HepG2 (cell line): ENCODE data around the gene TIMM23. TPM values are rescaled to one million over a fixed set of nuclear protein-coding genes. Genes with fewer than 3 reads are reported as not detected.
A peak's percentile ranks its signal among the peaks of the same experiment; 100 is the strongest.

Experiments
- AKAP8 ChIP-seq: sonication (generic); formaldehyde crosslinking; IDR thresholded peaks from 2 replicates; pipeline ENCODE4 v1.5.1; 2020; ENCODE audit warnings: mild to moderate bottlenecking, missing genetic modification reagents
- BORCS8-MEF2B ChIP-seq: sonication (generic); formaldehyde crosslinking; IDR thresholded peaks from 2 replicates; pipeline ENCODE4 v1.8.0; 2022; ENCODE audit warnings: mild to moderate bottlenecking, missing genetic modification reagents
- FOXJ3 ChIP-seq: sonication (generic); formaldehyde crosslinking; IDR thresholded peaks from 2 replicates; pipeline ENCODE4 v1.4.0; 2020; ENCODE audit warnings: missing genetic modification reagents, mild to moderate bottlenecking, borderline replicate concordance
- GFI1 ChIP-seq: sonication (generic); formaldehyde crosslinking; IDR thresholded peaks from 2 replicates; pipeline ENCODE4 v1.5.0; 2020; ENCODE audit warnings: missing genetic modification reagents, mild to moderate bottlenecking, borderline replicate concordance
- HCFC1 ChIP-seq: fragments of 150-350 bp; IDR thresholded peaks from 2 replicates; pipeline ENCODE4 v1.6.1; 2014; ENCODE audit warnings: low read depth, low read length
- HDAC6 ChIP-seq: fragments of 200-600 bp; sonication (generic); IDR thresholded peaks from 2 replicates; pipeline ENCODE4 v1.7.0; 2017; ENCODE audit warnings: mild to moderate bottlenecking, antibody characterized with exemption, low read length, low read depth
- HNF4G ChIP-seq, 2 experiments: sonication (generic) in 1 of 2; formaldehyde crosslinking in 1 of 2; IDR thresholded peaks; 2 replicates each; pipeline versions ENCODE4 v1.4.0 to v1.6.1; 2011 to 2020; ENCODE audit warnings: borderline replicate concordance in 2 of 2, low read depth in 2 of 2, mild to moderate bottlenecking in 2 of 2, low read length in 1 of 2, missing genetic modification reagents in 1 of 2, moderate library complexity in 1 of 2
- MYC ChIP-seq: sonication (generic); formaldehyde crosslinking; IDR thresholded peaks from 2 replicates; pipeline ENCODE4 v1.9.0; 2021; ENCODE audit warnings: missing genetic modification reagents, borderline replicate concordance
- NCOA2 ChIP-seq: sonication (generic); formaldehyde crosslinking; IDR thresholded peaks from 2 replicates; pipeline ENCODE4 v1.8.0; 2022; ENCODE audit warnings: inconsistent platforms
- NFIC ChIP-seq: IDR thresholded peaks from 2 replicates; pipeline ENCODE4 v1.6.1; 2012; ENCODE audit warnings: mild to moderate bottlenecking, low read length, inconsistent platforms
- NFKB2 ChIP-seq: sonication (generic); formaldehyde crosslinking; IDR thresholded peaks from 2 replicates; pipeline ENCODE4 v1.4.0; 2020; ENCODE audit warnings: missing genetic modification reagents, borderline replicate concordance
- POLR2AphosphoS5 ChIP-seq: IDR thresholded peaks from 2 replicates; pipeline ENCODE4 v1.6.1; 2012; ENCODE audit warnings: low read depth, low read length
- RXRA ChIP-seq: sonication (generic); formaldehyde crosslinking; IDR thresholded peaks from 2 replicates; pipeline ENCODE4 v1.5.1; 2020; ENCODE audit warnings: missing genetic modification reagents
- SOX13 ChIP-seq, 3 experiments: fragments of 450-650 bp in 1 of 3; sonication (generic) in 1 of 3; formaldehyde crosslinking in 1 of 3; IDR thresholded peaks in 2 of 3; conservative IDR thresholded peaks in 1 of 3; 2 replicates each; pipeline versions ENCODE4 v1.5.0 to v1.6.1; 2016 to 2020; ENCODE audit warnings: antibody characterized with exemption in 1 of 3, mild to moderate bottlenecking in 1 of 3, missing compliant biosample characterization in 1 of 3, missing genetic modification reagents in 1 of 3, moderate library complexity in 1 of 3
- SRF ChIP-seq: IDR thresholded peaks from 2 replicates; pipeline ENCODE4 v1.6.1; 2011; ENCODE audit warnings: mild to moderate bottlenecking, low read depth, low read length, moderate library complexity
- XRCC5 ChIP-seq: fragments of 200-400 bp; formaldehyde crosslinking; optimal IDR thresholded peaks from 2 replicates; pipeline ENCODE3; 2017; ENCODE audit warnings: mild to moderate bottlenecking, low read length
- YEATS2 ChIP-seq: sonication (generic); formaldehyde crosslinking; IDR thresholded peaks from 2 replicates; pipeline ENCODE4 v1.4.0; 2020; ENCODE audit warnings: missing genetic modification reagents, borderline replicate concordance
- ZBTB8A ChIP-seq: sonication (generic); formaldehyde crosslinking; IDR thresholded peaks from 2 replicates; pipeline ENCODE4 v1.4.0; 2020; ENCODE audit warnings: mild to moderate bottlenecking, low read depth, missing genetic modification reagents, borderline replicate concordance
- ZNF12 ChIP-seq: sonication (generic); formaldehyde crosslinking; IDR thresholded peaks from 2 replicates; pipeline ENCODE4 v1.5.0; 2020; ENCODE audit warnings: missing genetic modification reagents
- ZNF20 ChIP-seq: sonication (generic); formaldehyde crosslinking; IDR thresholded peaks from 2 replicates; pipeline ENCODE4 v1.4.0; 2020; ENCODE audit warnings: mild to moderate bottlenecking, moderate library complexity, missing genetic modification reagents
- ZNF44 ChIP-seq: sonication (generic); formaldehyde crosslinking; IDR thresholded peaks from 2 replicates; pipeline ENCODE4 v1.5.1; 2020; ENCODE audit warnings: mild to moderate bottlenecking, missing genetic modification reagents
- ZNF562 ChIP-seq: sonication (generic); formaldehyde crosslinking; IDR thresholded peaks from 2 replicates; pipeline ENCODE4 v1.8.0; 2022; ENCODE audit warnings: missing genetic modification reagents, borderline replicate concordance
- ZNF567 ChIP-seq: sonication (generic); formaldehyde crosslinking; IDR thresholded peaks from 2 replicates; pipeline ENCODE4 v1.8.1; 2023; ENCODE audit warnings: mild to moderate bottlenecking, missing genetic modification reagents, borderline replicate concordance
- ZNF607 ChIP-seq: sonication (generic); formaldehyde crosslinking; IDR thresholded peaks from 2 replicates; pipeline ENCODE4 v1.5.1; 2020; ENCODE audit warnings: missing genetic modification reagents, mild to moderate bottlenecking, borderline replicate concordance
- ZNF644 ChIP-seq: IDR thresholded peaks from 2 replicates; pipeline ENCODE4 v1.6.1; 2016; ENCODE audit warnings: low read depth
- ZSCAN29 ChIP-seq: sonication (generic); formaldehyde crosslinking; conservative IDR thresholded peaks from 2 replicates; pipeline ENCODE4 v1.4.0; 2020; ENCODE audit warnings: mild to moderate bottlenecking, missing genetic modification reagents
- ZSCAN9 ChIP-seq: IDR thresholded peaks from 2 replicates; pipeline ENCODE4 v1.6.1; 2016; ENCODE audit warnings: borderline replicate concordance
- polyA plus RNA-seq, 8 experiments: library from polyadenylated mRNA; depleted of rRNA in 3 of 8; stranded (reverse) in 7 of 8; unstranded in 1 of 8; fragments of >200 nt; fragmentation: Illumina TruSeq in 4 of 8; extraction: Trizol in 4 of 8; gene quantifications; 2 replicates each; pipeline versions ENCODE4 v1.2.1 to v1.2.3, GENCODE V29; 2011 to 2016; ENCODE audit warnings: low read depth in 4 of 8, missing spikeins in 1 of 8, mixed read lengths in 1 of 8; ENCODE audit not compliant: insufficient read depth in 1 of 8
- total RNA-seq, 5 experiments: library from RNA; depleted of rRNA; stranded (reverse); fragments of >200 nt; fragmentation: Illumina TruSeq; extraction: Trizol; gene quantifications; 2 replicates each; pipeline ENCODE4 v1.2.3, GENCODE V29; 2016; ENCODE audit warnings: low read depth in 1 of 5
- TF ChIP-seq, protein P1 (sequence below): sonication (generic); formaldehyde crosslinking; IDR thresholded peaks from 2 replicates; pipeline ENCODE4 v1.4.0; 2020; ENCODE audit warnings: missing genetic modification reagents

TIMM23 gene
- total and polyA plus RNA-seq, 2 of the 13 experiments (the other 11 are each of a cell fraction or from before 2014, with no cell fraction given): 80.2 to 98.6 TPM

DNA sequence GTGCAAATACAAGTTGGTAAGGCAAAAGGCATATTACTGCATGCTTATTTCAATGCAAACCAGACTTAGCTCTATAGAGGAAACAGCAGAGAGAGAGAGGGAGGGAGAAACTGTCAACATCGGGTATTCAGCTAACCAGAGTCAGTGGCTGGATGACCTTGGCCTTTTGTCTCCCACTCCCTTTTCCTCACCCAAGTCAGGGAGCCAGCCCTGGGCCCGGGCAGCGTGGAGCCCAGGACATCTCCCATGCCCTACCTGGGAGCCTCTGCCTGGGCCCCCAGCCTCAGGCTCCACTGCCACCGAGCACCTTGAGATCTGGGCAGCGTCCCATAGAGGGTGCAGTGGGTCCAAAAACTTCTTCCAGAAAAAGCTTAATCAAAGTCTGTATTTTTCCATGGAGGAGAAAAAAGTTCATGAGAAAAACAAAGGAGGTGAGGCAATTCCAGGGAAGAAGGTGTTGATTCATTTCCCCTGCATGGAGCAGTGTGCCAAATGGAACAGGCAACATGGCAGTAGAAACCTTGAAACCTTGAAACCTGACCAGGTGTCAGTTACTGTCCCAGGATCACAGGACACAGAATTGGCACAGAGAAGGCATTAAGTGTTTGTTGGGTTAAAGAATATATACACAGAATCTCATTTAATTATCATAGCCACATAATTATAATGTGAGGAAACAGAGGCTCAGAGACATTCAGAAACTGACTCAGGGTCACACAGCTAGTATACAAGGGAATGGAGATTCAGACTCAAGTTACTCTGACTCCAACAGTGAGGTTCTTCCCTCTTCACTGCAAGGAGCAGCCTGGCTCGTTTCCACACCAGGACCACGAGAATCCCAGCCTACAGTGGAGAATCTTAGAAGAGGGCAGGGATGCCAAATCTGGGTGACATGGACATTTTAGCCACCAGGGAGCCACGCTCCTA, 63.9 kb downstream of the TIMM23 start (continued):
- TF ChIP-seq FOXJ3 (peak; percentile 46; the same call in 1 of the 2 replicates), ZNF12 (CRISPR knock-in tag) (peak; percentile 29; the same call in 1 of the 2 replicates), ZNF562 (CRISPR knock-in tag) (no peak), HDAC6 (no peak), SOX13 (IDR thresholded peaks at IDR 0.05) (0 out of 2 replicates have a peak, but pooled peaks have one; percentile 22), SOX13 (CRISPR knock-in tag; conservative IDR thresholded peaks at IDR 0.05 in 1 of 2, IDR thresholded peaks at IDR 0.05 in 1 of 2) (peak in 1 of 2 experiments; percentile 78; a peak in 2 of 4 replicates), RXRA (CRISPR knock-in tag) (peak; percentile 78; the same call in 1 of the 2 replicates), NCOA2 (CRISPR knock-in tag) (peak; percentile 77), NFIC (peak; percentile 76), GFI1 (peak; percentile 49; the same call in 1 of the 2 replicates), AKAP8 (CRISPR knock-in tag) (peak; percentile 19; the same call in 1 of the 2 replicates), ZNF20 (CRISPR knock-in tag) (no peak), BORCS8-MEF2B (CRISPR knock-in tag) (peak; percentile 67; the same call in 1 of the 2 replicates), MYC (CRISPR knock-in tag) (peak; percentile 82; the same call in 1 of the 2 replicates), ZSCAN29 (CRISPR knock-in tag) (0 out of 2 replicates have a peak, but pooled peaks have one; percentile 29), XRCC5 (no peak), ZNF644 (CRISPR knock-in tag) (peak; percentile 78), SRF (0 out of 2 replicates have a peak, but pooled peaks have one; percentile 14), NFKB2 (CRISPR knock-in tag) (peak; percentile 52; the same call in 1 of the 2 replicates), ZNF607 (0 out of 2 replicates have a peak, but pooled peaks have one; percentile 65), POLR2AphosphoS5 (peak; percentile 51; the same call in 1 of the 2 replicates), YEATS2 (CRISPR knock-in tag) (peak; percentile 32; the same call in 1 of the 2 replicates), HNF4G (IDR thresholded peaks at IDR 0.05; ENCODE audit: borderline replicate concordance, low read depth, low read length) (peak; percentile 33; the same call in 1 of the 2 replicates), HNF4G (CRISPR knock-in tag; IDR thresholded peaks at IDR 0.05; ENCODE audit: borderline replicate concordance, low read depth) (peak; percentile 83), ZBTB8A (CRISPR knock-in tag) (no peak), ZNF567 (CRISPR knock-in tag) (no peak), HCFC1 (no peak), ZSCAN9 (CRISPR knock-in tag) (no peak; the same call in 1 of the 2 replicates), ZNF44 (CRISPR knock-in tag) (no peak)
- TF ChIP-seq, protein P1, sequence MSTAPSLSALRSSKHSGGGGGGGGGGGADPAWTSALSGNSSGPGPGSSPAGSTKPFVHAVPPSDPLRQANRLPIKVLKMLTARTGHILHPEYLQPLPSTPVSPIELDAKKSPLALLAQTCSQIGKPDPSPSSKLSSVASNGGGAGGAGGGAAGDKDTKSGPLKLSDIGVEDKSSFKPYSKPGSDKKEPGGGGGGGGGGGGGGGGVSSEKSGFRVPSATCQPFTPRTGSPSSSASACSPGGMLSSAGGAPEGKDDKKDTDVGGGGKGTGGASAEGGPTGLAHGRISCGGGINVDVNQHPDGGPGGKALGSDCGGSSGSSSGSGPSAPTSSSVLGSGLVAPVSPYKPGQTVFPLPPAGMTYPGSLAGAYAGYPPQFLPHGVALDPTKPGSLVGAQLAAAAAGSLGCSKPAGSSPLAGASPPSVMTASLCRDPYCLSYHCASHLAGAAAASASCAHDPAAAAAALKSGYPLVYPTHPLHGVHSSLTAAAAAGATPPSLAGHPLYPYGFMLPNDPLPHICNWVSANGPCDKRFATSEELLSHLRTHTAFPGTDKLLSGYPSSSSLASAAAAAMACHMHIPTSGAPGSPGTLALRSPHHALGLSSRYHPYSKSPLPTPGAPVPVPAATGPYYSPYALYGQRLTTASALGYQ: no peak
